SKM-1 (cell line): ENCODE measurements around the gene UCHL1.

ENCODE experiments used
- DNase-seq: peaks from one replicate; lab custom pipeline; 2025; ENCODE audit not compliant: unreplicated experiment; lab: John Stamatoyannopoulos, UW

The UCHL1 gene

DNA sequence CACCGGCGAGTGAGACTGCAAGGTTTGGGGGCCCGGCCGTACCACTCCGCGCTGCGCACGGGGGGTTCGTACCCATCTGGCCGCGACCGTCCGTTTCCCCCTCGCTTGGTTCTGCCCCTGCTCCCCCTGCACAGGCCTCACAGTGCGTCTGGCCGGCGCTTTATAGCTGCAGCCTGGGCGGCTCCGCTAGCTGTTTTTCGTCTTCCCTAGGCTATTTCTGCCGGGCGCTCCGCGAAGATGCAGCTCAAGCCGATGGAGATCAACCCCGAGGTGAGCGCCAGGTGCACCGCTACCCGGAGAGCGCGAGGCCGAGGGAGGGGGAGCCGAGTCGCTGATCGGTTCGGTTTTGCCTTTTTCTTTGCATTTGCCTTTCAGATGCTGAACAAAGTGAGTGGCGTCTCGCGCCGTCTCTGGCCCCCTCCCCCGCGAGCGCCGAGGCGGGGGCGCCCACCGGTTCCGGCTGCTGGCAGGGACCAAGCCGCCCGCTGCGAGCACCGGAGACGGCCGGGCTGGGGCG lies at the start of gene UCHL1:
Gene UCHL1, plus strand, starts transcription at position 189 of the 517 bp plus-strand sequence. Its CDS starts 49 bp downstream, at position 238.
- DNase-seq, result no peak

DNA sequence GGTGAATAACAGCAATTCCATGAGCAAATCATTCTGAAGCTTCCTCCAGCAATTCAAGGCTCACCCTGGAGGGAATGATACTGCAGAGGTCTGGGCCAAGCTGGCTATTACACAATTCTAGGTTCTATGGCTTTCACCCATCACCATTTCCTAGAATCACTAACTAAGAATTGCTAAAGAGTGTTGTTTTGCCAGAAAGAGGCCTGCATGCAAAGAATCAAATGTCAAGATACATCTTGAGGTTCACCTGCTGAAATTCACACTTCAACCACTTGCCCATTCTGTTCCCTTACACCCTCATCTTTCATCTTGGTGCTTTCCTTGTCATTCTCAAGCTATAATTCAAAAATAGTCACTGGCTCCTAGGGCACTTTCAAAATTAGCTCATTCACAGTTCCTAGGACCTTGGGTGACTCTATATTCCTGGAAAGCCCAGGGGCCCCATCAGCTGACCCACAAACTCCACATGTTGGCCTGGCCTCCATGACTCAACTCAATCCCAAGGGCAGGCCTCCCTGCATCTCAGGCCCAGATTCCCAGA lies 49.4 kb upstream of the UCHL1 start:
- DNase-seq, result no peak

DNA sequence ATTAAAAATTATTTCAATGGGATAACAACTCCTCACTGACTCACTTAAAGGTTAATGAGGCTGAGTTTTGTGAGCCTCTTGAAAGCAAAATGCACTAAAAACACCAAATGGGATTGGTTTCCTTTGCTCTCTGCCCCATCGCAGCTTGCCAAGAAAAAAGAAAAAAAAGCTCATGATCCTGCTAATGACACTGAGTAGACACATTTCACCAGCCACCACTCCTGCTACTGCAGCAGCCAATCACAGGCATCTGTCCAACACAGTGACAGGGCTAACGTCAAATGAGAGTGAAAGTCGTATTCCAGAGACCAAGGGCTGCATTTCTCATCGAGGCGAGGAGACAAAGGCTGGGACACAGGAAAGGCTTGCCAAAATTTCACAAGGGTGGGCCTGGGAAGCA lies 47.5 kb upstream of the UCHL1 start:
- DNase-seq, result no peak

DNA sequence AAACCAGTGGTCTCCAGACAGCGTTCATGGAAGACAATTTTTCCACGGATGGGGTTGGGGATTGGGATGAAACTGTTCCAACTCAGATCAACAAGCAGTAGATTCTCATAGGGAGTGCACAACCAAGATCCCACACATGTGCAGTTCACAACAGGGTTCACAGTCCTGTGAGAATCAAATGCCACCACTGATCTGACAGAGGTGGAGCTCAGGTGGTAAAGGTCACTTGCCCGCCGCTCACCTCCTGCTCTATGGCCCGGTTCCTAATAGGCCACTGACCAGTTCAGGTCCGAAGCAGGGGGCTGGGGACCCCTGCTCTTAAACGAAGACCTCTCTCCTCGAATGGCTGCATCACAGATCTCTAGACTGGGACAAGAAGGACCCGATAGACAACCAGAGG lies 46.8 kb upstream of the UCHL1 start:
- no peak for DNase-seq

DNA sequence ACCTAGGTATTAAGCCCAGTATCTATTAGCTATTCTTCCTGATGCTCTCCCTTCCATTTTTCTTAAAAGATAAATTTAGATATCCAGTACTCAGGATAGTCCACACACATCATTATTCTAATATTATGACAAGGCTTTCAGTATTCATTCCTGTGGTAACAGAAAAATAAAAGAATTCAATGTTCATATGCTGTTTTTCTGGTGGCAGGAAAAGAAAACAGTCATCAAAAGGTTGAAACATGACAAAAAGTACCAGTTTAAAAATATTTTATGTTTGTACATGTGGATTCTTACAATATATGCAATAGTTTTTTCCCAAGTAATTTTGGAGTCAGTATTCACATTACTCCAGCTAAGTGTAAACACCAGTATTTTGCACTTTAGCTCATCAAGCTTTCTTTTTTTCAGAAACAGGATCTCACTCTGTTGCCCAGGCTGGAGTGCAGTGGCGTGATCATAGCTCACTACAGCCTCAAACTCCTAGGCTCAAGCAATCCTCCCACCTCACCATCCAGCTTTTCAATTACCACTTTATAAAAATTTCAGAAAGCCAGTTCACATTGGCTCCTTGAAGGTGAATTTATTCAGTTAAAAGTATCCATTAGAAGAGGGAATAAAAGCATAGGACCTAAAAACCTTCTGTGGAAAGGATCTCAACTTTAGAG lies 44.6 kb upstream of the UCHL1 start:
- DNase-seq, result no peak

DNA sequence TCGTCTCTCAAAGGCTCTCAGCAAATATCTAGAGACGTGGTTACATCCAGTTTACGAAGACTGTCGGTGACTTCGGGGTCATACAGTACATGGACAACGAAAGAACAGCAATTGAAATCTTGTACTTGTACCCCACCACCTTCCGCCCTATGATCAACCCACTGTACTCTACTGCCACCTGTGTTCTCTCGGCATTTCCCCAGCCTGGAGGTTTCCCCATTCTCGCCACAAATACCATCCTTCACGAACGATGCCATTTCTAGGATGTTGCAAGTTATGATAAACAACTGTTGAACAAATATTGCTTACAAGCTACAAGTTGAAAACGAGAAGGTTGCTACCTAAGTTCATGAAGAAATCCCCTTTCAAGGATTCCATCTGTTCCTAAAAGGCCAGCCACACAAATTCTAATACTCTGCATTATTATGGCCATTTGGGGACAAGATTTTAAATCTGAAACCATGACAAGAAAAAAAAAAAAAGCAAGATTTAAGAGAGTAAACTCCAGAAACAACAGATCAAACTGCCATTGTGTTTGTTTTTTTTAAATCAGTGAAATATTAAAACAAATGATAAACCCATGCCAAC lies 44.0 kb upstream of the UCHL1 start:
- DNase-seq, result peak; percentile 32

DNA sequence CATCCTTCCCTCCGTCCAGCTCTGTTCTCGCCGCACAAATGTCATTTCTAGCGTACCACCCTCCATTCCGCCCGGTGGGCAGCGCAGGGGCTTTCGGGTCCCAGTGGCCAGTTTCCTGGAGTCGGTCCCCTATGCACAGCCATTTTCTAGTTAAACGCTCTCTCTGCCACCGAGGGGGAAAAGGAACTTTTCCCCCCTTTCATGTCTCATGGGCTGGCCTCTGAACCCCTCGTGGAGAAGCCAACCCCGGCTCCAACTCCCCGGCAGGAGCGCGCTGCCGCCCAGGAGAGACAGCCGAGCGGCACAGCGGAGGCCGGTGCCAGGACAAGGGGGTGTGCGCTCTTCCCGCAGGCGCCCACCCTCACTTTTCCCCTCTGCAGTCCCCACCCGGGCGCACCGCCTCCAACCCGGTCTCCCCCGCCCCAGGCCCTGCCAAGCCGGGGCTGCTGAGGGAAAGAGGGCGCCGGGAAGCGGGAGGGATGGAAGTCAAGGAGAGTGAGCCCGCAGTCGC lies 43.0 kb upstream of the UCHL1 start:
- DNase-seq, result no peak

DNA sequence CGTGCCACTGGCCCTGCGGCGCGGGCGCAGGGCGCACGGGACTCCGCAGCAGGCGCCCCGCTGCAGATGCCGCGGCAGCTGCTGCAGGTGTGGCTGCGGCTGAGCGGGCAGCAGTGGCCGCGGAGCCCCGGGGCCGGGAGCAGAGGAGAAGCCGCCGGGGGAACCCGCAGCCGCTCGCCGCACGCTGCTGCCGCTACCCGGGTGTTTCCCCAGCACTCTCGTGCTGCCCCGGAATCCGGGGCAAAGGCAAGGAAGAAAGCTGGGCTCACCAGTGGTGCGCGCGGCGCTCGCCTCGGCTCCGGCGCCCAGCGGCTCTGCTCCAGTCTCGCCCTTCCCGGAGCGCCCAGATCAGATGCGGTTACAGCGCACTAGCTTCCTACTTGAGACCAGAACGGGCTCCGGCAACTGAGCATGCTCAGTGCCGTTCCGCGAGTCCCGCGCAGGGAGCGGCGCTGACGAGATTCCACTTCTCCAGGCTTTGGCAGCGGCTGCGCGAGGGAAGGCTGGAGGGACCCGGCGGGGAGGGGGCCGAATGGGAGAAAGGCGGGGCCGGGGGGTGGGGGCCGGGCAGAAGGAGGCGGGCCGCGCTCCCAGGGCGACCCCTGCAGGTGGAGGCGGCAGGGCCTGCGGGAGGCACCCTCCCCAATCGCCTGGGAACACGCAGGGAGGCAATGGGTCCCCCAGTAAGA lies 42.4 kb upstream of the UCHL1 start, which contains the start of gene APBB2:
Gene APBB2, minus strand, starts transcription at position 407 of the 689 bp plus-strand sequence. CDS start 181,288 bp downstream, outside the sequence.
- peak; percentile 84 for DNase-seq

DNA sequence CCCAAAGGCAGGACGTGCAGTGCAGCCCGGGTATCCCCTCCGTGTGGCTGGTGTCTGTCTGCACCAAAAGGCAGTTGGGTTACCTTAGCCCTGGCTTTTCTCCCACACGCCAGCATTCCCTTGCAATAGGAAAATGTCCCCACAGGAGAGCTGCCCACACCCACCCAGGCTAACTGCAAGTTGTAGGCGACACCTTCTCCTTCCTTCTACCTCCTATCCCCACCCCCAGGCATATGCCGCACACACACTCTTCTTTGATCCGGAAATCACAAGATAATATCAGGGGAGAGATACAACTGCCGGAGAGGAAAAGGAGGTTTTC lies 41.9 kb upstream of the UCHL1 start:
- DNase-seq, result no peak

DNA sequence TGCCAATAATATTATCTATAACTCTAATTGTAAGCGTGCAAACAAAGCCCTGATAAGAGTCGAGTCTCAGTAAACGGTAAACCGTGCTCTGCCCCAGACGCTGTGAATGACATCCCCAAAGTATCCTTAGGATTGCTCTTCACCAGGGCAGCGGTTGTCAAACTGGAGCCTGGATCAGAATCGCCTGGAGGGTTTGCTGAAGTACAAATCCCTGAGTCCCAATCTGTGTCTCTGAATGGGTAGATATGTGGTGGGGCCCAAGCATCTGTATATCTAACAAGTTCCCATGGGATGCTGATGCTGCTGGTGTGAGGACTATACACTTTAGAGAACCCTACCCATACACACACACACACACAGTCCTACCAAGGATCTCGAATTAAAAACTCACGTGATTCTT lies 41.6 kb upstream of the UCHL1 start:
- no peak for DNase-seq

DNA sequence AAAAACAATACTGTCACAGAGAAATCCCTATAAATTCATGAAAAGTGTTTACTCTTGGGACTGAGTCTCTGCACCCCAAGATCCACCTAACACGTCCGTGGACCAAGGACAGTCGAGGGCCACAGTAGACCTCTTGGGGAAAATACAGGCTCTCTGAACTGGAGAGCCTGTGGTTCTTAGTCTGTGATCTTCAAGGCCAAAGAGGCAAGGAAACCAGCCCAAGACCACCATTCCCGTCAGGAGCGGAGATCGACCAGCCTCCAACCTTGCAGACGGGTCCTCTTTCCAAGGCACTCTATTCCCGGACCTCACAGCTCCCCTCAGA lies 40.8 kb upstream of the UCHL1 start:
- DNase-seq, result no peak

DNA sequence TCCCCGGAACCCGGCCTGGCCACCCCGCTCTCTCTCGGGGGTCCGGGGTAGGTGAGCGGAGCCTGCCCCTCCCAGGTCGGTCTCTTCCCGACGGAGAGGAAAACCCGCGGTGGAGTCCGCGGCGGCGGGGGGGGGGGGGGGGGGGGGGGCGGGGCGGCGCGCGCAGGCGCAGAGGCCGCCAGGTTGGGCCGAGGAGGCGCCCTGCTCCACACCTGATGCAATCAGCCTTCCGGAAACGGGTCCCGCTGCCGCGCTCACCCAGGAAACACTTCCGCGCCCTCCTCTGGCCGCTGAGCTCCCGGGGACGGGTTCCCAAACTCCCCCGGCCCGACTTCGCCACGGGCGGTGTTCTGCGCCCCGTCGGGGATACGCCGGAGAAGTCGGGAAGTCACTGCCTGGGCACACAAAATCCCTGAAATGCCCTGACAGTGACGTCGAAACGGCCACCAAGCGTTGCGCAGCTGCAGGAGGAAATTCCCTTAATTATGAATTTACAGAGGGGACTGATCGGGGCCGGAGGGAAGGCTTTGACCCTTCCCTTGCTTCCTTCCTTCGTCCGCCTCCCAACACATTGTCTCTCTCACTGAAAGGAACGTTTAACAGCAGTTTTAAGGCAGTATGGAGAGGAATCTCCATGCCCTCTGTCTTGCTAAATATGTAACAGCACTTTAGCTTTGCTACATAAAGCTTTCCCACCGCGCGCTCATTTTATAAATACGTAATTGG lies 40.3 kb upstream of the UCHL1 start:
- DNase-seq, result peak; percentile 64

DNA sequence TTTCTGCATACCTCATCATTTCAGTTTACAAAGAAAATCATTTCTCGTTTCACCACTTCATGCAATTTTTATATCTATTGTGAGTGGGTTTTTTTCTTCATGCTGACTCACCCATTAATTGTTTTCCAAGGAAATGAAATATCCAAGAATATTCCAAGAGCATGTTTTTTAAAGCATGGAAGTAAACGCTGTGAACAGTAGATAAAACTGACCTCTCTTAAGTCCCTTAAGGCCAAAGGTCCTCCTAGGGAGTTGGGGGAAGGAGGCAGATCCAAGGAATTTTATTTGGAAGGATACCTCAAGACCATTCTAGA lies 39.8 kb upstream of the UCHL1 start:
- no peak for DNase-seq

DNA sequence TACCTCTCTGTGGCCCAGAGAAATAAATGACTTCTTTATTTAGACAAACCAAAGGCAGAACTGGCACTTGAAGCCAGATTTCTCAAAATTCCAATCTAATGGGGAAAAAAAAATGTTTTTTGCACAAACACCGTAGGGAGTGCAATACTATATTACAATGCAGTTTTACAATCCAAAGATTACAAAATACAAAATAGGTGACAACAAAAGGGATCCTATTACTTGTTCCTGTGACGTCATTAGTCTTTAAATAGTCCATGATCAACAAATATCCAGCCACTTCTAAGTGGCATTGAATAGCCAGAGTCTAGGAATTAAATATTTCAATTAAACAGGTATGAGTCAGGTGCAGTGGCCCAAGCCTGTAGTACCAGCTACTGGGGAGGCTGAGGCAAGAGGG lies 39.4 kb upstream of the UCHL1 start:
- no peak for DNase-seq

DNA sequence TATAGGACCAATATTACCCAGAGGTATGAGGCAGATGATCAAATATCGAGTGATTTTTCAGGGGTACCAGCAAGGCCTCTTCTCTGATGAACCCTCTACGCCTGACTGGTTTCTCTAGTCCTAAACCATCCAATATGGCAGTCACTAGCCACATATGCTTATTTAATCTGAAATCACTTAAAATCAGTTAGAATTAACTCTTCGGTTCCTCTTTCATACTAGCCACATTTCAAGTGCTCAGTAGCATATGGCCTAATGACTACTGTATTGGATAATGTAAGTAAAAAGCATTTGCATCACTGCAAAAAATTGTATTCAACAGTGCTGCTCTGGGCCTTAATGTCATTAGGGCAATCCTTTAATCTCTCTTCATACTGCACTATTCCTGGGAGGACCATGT lies 38.0 kb upstream of the UCHL1 start:
- DNase-seq, result no peak

DNA sequence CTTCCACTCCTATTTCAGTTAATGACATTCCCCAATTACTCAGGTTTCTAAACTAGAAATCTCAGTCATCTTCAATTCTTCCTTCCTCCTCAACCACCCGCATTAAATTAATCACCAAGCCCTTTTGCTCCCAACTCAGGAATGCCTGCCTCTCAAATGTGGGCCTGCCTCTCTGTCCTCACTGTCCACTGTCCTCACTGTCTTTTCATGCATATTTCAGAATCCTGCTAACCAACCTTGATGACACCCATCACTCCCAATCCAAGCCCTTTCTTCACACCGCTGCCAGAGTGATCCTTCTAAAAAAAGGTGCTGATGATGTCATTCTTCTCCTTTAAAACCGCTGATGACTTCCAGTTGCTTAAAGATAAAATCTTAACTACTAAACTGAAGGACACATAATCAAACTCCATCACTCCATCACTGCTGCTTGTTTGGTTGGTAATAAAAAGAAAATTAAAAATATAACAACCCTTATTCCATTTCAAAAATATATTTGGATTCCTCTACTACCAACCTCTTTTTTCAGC lies 37.2 kb upstream of the UCHL1 start:
- DNase-seq, result no peak

DNA sequence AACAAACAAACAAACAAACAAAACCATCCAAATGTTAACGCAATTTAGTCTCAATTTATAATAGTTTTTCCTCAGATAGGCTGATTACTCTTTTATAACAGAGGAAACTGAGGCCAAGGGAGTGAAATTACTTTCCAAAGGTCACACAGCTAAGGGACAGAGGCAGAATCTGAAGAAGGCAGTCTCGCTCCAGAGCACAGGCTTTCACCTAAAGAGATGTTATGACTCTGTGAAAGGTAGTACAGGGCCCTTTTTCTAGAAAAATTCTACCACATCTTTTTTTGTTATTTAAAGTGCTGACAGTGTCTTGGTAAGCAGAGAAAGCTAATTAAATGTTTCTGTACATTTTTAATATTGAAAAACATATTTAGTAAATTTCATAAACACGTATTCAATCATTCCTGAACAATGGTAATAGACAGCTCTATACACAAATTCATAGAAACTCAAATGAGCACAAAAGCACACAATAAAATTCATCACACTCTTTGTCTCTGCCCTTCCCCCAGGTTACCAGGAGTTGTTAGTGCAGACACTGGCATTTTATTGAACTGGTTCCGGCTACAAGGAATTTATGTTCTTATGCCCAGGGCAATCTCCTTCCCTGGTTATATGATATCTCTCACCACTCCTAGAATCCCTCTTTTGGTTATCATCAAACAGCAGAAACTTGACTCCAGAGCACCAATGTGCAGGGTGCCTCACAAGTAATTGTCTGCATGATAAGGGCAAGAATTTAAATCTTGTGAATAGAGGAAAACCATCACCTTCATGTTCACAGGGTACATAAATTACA lies 34.7 kb upstream of the UCHL1 start:
- no peak for DNase-seq

DNA sequence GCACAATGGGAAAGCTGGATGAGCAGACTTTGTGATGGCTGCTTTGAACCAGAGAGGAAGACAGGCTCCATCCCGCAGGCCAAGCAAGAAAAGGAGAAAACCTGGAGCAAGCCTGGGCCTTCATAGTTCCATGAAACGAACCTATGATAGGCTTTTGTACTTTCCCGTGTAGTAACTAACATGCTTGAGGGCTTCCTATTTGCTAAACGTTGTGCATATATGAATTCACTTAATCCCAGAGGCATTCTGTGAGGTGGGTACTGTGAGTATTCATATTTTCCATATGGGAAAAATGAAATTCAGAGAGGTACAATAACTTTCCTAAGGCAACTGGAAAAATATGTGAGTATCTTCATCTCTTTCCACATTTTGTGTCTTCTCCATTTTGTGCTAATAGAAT lies 28.8 kb upstream of the UCHL1 start:
- no peak for DNase-seq

DNA sequence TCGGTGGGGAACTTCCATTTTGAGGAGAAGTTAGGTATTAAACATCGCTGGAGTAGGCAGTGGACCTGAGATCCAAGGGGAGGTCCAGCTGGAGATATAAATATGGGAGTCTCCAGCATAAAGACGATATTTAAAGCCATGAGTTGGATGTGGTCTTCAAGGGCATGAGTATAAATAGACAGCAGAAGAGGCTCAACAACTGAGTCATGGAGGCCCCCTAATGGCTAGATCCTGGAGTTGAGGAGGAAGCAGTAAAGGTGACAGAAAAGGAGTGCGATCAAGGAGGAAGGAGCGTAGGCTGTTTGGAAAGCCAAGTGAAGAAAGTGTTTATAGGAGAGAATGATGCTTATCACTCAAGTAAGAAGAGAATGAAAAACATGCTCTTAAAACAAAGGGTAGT lies 24.3 kb upstream of the UCHL1 start:
- DNase-seq, result no peak

DNA sequence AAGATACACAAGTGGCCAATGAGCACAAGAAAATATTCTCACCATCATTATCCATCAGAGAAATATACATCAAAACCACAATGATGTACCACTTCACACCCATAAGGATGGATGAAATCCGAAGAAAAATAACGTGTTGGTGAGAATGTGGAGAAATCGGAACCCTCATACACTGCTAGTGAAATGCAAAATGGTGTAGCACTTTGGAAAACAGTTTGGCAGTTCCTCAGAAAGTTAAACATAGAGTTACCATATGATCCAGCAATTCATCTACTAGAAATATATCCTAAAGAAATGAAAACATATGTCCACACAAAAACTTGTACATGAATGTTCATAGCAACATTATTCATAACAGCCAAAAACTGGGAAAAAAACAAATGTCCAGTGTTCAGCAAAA lies 23.9 kb upstream of the UCHL1 start:
- no peak for DNase-seq
